ENCODE measurements around the gene MLIP. TPM values are rescaled to one million over a fixed set of nuclear protein-coding genes. Genes with fewer than 3 reads are reported as not detected.

Gene MLIP
- total RNA-seq, 4 donors from 2014 or later: 0.64 to 4.0 TPM; not detected in 2

- 82 to 88% methylated on average over 4 of the region's 4 CpGs for WGBS, 2 donors (ENCODE audit: low coverage in 1 of 2)
- Histone ChIP-seq H3K4me1 (peaks cover 0 to 3% (median under 1%) of the 10 kb centered on the region in 4 donors), H3K27me3 (no peaks in the 10 kb centered on the region), H3K36me3 (no peaks in the 10 kb centered on the region), H3K27ac (no peak overlapping the region), H3K4me3 (no peak overlapping the region), H3K9me3 (no peaks in the 10 kb centered on the region)
- DNase-seq: no peak
- intact Hi-C loops (cut with DNase I; ENCODE audit: low total_unique reads) (no loop called here), in situ Hi-C loops (cut with MboI; ENCODE audit: low pct_ligation_motif_present in 1 of 4, low pct_unique_long_range_greater_than_20kb in 1 of 4, low sequenced_read_pairs in 3 of 4) (no loop called here)
- TF ChIP-seq POLR2AphosphoS5 (IDR thresholded peaks at IDR 0.05) (no peak), POLR2A (IDR thresholded peaks at IDR 0.05) (no peak), EP300 (IDR thresholded peaks at IDR 0.05; ENCODE audit: low read depth) (no peak), CTCF (IDR thresholded peaks at IDR 0.05) (no peak)
Observed at GRCh38 chr6:54243699-54244098, 132.5 kb downstream of the MLIP start.

DNA sequence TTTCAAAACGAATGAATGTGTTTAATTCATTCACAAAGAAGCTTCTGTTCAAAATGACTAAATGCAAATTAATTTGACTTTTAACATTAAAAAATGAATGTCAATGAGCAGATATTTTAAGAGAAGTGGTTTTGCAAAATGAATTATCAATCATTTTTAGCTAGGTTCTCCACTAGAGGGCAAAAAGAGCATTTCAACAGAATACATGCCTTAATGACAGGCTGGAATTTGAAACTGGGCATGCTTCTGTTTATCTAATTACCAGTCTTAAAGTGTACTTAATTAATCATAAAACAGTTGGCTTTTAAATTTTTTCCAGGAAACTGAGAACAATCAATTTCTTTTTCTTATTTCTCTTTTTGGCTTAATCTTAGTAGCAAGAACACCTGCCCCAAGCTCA, 133.2 kb downstream of the MLIP start:
- Histone ChIP-seq H3K9me3 (no peaks in the 10 kb centered on the region), H3K27ac (no peak overlapping the region), H3K27me3 (no peaks in the 10 kb centered on the region), H3K36me3 (no peaks in the 10 kb centered on the region), H3K4me3 (no peak overlapping the region), H3K4me1 (no peaks in the 10 kb centered on the region)
- intact Hi-C loops (cut with DNase I; ENCODE audit: low total_unique reads) (no loop called here), in situ Hi-C loops (cut with MboI; ENCODE audit: low pct_ligation_motif_present in 1 of 4, low pct_unique_long_range_greater_than_20kb in 1 of 4, low sequenced_read_pairs in 3 of 4) (no loop called here)
- TF ChIP-seq CTCF (IDR thresholded peaks at IDR 0.05) (peak; percentile 38 to 49 (median 39)), POLR2AphosphoS5 (IDR thresholded peaks at IDR 0.05) (no peak)
- DNase-seq: no peak
- 63 to 70% methylated on average over 1 of the region's 1 CpG for WGBS, 2 donors (ENCODE audit: low coverage in 1 of 2)

DNA sequence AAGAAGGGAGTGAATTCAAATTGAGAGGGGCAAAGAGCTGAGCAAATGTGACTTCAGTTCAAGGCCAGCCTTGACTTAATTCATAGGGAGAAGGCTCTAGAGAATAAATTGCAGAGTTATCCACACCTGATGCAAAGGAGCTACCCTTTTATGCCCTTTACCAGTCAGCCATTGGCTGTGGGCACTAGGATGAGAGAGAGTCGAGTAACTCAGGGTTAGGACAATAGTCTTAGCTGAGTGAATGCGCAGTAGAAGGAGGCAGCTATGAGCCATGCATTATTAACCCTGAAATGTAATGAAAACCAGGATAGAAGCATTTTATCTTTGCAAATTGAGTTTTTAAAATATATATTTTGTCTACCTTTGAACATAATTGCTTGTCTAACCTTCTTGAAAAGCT, 134.0 kb downstream of the MLIP start:
- intact Hi-C loops (cut with DNase I; ENCODE audit: low total_unique reads): no loop called here
- Histone ChIP-seq H3K27ac (no peak overlapping the region), H3K36me3 (no peaks in the 10 kb centered on the region), H3K9me3 (no peaks in the 10 kb centered on the region), H3K4me1 (no peaks in the 10 kb centered on the region), H3K4me3 (no peak overlapping the region), H3K27me3 (no peaks in the 10 kb centered on the region)
- in situ Hi-C loops (cut with MboI; ENCODE audit: low pct_ligation_motif_present in 1 of 4, low pct_unique_long_range_greater_than_20kb in 1 of 4, low sequenced_read_pairs in 3 of 4): no loop called here
- no peak for TF ChIP-seq POLR2AphosphoS5 (IDR thresholded peaks at IDR 0.05)
- TF ChIP-seq EP300 (IDR thresholded peaks at IDR 0.05; ENCODE audit: low read depth): no peak
- TF ChIP-seq CTCF (IDR thresholded peaks at IDR 0.05): no peak
- TF ChIP-seq POLR2A (IDR thresholded peaks at IDR 0.05): no peak
- DNase-seq: no peak
- WGBS, 2 donors (ENCODE audit: low coverage in 1 of 2): 76 to 88% methylated on average over 2 of the region's 2 CpGs

- Histone ChIP-seq H3K4me1 (no peaks in the 10 kb centered on the region), H3K9me3 (no peaks in the 10 kb centered on the region), H3K27ac (no peak overlapping the region), H3K27me3 (no peaks in the 10 kb centered on the region), H3K4me3 (no peak overlapping the region), H3K36me3 (no peaks in the 10 kb centered on the region)
- intact Hi-C loops (cut with DNase I; ENCODE audit: low total_unique reads): no loop called here
- TF ChIP-seq POLR2AphosphoS5 (IDR thresholded peaks at IDR 0.05) (no peak), CTCF (IDR thresholded peaks at IDR 0.05) (no peak), EP300 (IDR thresholded peaks at IDR 0.05; ENCODE audit: low read depth) (no peak), POLR2A (IDR thresholded peaks at IDR 0.05) (no peak)
- no peak for DNase-seq
- in situ Hi-C loops (cut with MboI; ENCODE audit: low pct_ligation_motif_present in 1 of 4, low pct_unique_long_range_greater_than_20kb in 1 of 4, low sequenced_read_pairs in 3 of 4): no loop called here
Observed at GRCh38 chr6:54248319-54248718, 137.1 kb downstream of the MLIP start.
